Neuronal stem cell (in vitro differentiated cells): ENCODE data around the gene PRDM10.
"Not testable (repeated sequence)": the region's sequence is repeated elsewhere in the genome, so short reads cannot be mapped to it uniquely, and the experiment has no call there.

ENCODE experiments used
- DNase-seq: peaks from one replicate; pipeline ENCODE4 v3.0.0-alpha.2; 2013; ENCODE audit warnings: low spot score
- H2AFZ ChIP-seq: one replicate; pipeline ENCODE4 v1.6.1; 2013; ENCODE audit warnings: mild to moderate bottlenecking, low read length, inconsistent platforms
- H2AK5ac ChIP-seq: 2 replicates; pipeline ENCODE4 v1.6.1; 2013; ENCODE audit warnings: low read depth, mild to moderate bottlenecking, inconsistent platforms, low read length, moderate library complexity, mixed read lengths
- H2BK120ac ChIP-seq: 2 replicates; pipeline ENCODE4 v1.6.1; 2013; ENCODE audit warnings: low read depth, mild to moderate bottlenecking, inconsistent platforms, low read length, moderate library complexity, mixed read lengths
- H2BK12ac ChIP-seq: one replicate; pipeline ENCODE4 v1.6.1; 2013; ENCODE audit warnings: low read length, inconsistent platforms
- H2BK15ac ChIP-seq: 2 replicates; pipeline ENCODE4 v1.6.1; 2013; ENCODE audit warnings: mild to moderate bottlenecking, low read length, inconsistent platforms, mixed read lengths
- H2BK5ac ChIP-seq: one replicate; pipeline ENCODE4 v1.6.1; 2013; ENCODE audit warnings: inconsistent platforms, mild to moderate bottlenecking, low read length, moderate library complexity
- H3K14ac ChIP-seq: one replicate; pipeline ENCODE4 v1.6.1; 2013; ENCODE audit warnings: low read length, inconsistent platforms
- H3K18ac ChIP-seq: 2 replicates; pipeline ENCODE4 v1.6.1; 2013; ENCODE audit warnings: low read length, inconsistent platforms
- H3K23ac ChIP-seq: 2 replicates; pipeline ENCODE4 v1.6.1; 2013; ENCODE audit warnings: low read depth, mild to moderate bottlenecking, mixed read lengths, low read length, inconsistent platforms; ENCODE audit not compliant: poor library complexity
- H3K27ac ChIP-seq: replicated peaks from 3 replicates; pipeline ENCODE4 v1.5.1; 2013; ENCODE audit warnings: low read length, inconsistent platforms
- H3K27me3 ChIP-seq, 3 experiments: 2 replicates each; pipeline ENCODE4 v1.6.1; 2013; ENCODE audit warnings: low read length in 3 of 3, mild to moderate bottlenecking in 2 of 3, inconsistent platforms in 1 of 3, low read depth in 1 of 3, mixed read lengths in 1 of 3, moderate library complexity in 1 of 3; ENCODE audit not compliant: control insufficient read depth in 3 of 3, insufficient read depth in 3 of 3
- H3K36me3 ChIP-seq, 2 donors: replicated peaks in 1 of 2; 2 replicates each; pipeline ENCODE4 v1.6.1; 2013; ENCODE audit warnings: low read length in 2 of 2; ENCODE audit not compliant: control insufficient read depth in 2 of 2, insufficient read depth in 2 of 2
- H3K4ac ChIP-seq: 2 replicates; pipeline ENCODE4 v1.6.1; 2013; ENCODE audit warnings: inconsistent platforms, mild to moderate bottlenecking, low read length, moderate library complexity
- H3K4me1 ChIP-seq, 2 donors: 1 replicate in 1 of 2; 2 replicates in 1 of 2; pipeline ENCODE4 v1.6.1; 2013; ENCODE audit warnings: low read length in 2 of 2, low read depth in 1 of 2; ENCODE audit not compliant: control insufficient read depth in 2 of 2, insufficient read depth in 1 of 2
- H3K4me2 ChIP-seq: one replicate; pipeline ENCODE4 v1.6.1; 2013; ENCODE audit warnings: mild to moderate bottlenecking, low read length, inconsistent platforms; ENCODE audit not compliant: insufficient read depth, poor library complexity, severe bottlenecking
- H3K4me3 ChIP-seq, 2 donors: 2 replicates each; pipeline ENCODE4 v1.5.1; 2013; ENCODE audit warnings: low read length in 2 of 2, mild to moderate bottlenecking in 2 of 2, inconsistent platforms in 1 of 2, moderate library complexity in 1 of 2
- H3K79me1 ChIP-seq: one replicate; pipeline ENCODE4 v1.6.1; 2013; ENCODE audit warnings: low read depth, mild to moderate bottlenecking, inconsistent platforms, low read length, moderate library complexity
- H3K9ac ChIP-seq: one replicate; pipeline ENCODE4 v1.6.1; 2013; ENCODE audit warnings: mild to moderate bottlenecking, low read depth, low read length, inconsistent platforms; ENCODE audit not compliant: poor library complexity
- H3K9me3 ChIP-seq, 2 donors: replicated peaks in 1 of 2; 2 replicates each; pipeline versions ENCODE3 to v1.6.1; 2013; ENCODE audit warnings: low read length in 2 of 2, mild to moderate bottlenecking in 2 of 2, inconsistent platforms in 1 of 2, low read depth in 1 of 2, mixed read lengths in 1 of 2, moderate library complexity in 1 of 2; ENCODE audit not compliant: control insufficient read depth in 2 of 2, insufficient read depth in 1 of 2
- H4K8ac ChIP-seq: one replicate; pipeline ENCODE4 v1.6.1; 2013; ENCODE audit warnings: low read depth, mild to moderate bottlenecking, inconsistent platforms, low read length, moderate library complexity
- H4K91ac ChIP-seq: one replicate; pipeline ENCODE4 v1.6.1; 2013; ENCODE audit warnings: low read length, low read depth, mild to moderate bottlenecking, inconsistent platforms; ENCODE audit not compliant: poor library complexity
- WGBS, 2 donors: extraction: QIAGEN DNeasy Blood & Tissue Kit; methylation state at CpG; one replicate each; pipeline ENCODE4 v1.1.7; 2013; ENCODE audit warnings: missing lambda C conversion rate in 2 of 2, mixed read lengths in 1 of 2; ENCODE audit not compliant: insufficient read length in 2 of 2, insufficient replicate concordance in 1 of 2; ENCODE audit errors: extremely low coverage in 2 of 2; 5-methylcytosine and 5-hydroxymethylcytosine counted together

The PRDM10 gene

DNA sequence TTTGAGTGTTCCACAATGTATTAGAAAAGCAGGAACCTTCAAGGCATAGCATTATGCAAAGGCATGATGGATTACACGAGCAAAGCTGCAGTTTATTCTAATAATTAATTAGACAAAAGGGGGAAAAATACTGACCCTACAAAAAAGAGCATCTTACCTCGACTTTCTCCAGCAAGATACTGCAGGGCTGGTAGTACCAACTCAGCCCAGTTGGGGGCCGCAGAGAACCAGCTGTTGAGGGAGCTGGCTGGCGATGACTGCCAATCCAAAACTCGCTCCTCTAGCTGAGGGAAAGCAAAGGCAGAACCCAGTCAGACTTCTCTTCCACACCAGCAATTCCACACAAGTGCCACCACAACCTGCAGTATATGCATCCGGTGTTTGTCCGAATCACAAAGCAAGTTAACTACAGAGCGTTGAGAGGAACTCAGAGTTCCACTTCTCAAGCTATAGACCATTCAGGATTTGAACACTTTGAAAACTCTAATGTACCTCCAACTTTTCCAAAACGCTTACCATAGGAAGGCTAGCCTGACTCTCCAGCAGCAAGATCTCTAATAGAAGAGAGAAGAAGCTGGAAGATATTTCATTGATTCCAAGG is 121.0 kb downstream of the PRDM10 start:
- Histone ChIP-seq H3K4me3 (no peak overlapping the region), H3K27me3 (no peaks in the 10 kb centered on the region), H2BK120ac (no peak overlapping the region), H3K36me3 (peaks cover 65 to 100% of the 10 kb centered on the region in 2 donors), H3K18ac (no peak overlapping the region), H3K79me1 (no peaks in the 10 kb centered on the region), H2AK5ac (no peak overlapping the region), H3K27ac (no peak overlapping the region), H3K9ac (no peak overlapping the region), H3K9me3 (no peaks in the 10 kb centered on the region), H3K23ac (no peak overlapping the region), H3K4me2 (no peak overlapping the region), H2AFZ (no peak overlapping the region), H2BK5ac (no peak overlapping the region), H3K14ac (no peak overlapping the region), H3K4ac (no peak overlapping the region), H3K4me1 (no peaks in the 10 kb centered on the region), H2BK12ac (no peak overlapping the region), H4K91ac (no peak overlapping the region), H2BK15ac (no peak overlapping the region), H4K8ac (no peak overlapping the region)
- no peak for DNase-seq
- no CpG with 5 or more reads among the region's 9 CpGs for WGBS, 2 donors

DNA sequence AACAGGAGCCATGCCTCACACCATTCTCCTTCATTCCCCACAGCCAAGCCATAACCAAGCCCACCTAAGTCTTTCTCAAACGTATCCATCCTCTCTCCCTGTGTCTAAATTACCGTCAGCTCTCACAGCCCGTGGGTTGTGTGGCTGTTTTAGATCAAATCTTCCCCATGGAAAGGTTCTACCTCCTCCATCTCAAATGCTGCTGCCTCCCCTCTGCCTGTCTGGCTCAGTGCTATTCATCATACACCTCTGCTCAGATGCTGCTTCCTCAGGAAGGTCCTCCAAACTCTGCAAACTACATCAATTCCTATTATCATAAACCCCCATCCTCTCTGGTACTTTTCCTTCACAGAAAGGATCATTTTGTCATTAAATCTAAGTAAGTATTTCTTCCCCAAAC is 122.3 kb downstream of the PRDM10 start:
- no peak overlapping the region for H2BK15ac ChIP-seq

GRCh38 chr11:129871914-129872313 is 130.7 kb downstream of the PRDM10 start:
- Histone ChIP-seq H4K8ac (no peak overlapping the region), H3K79me1 (no peaks in the 10 kb centered on the region), H2AFZ (no peak overlapping the region), H3K4me3 (no peak overlapping the region), H3K9me3 (no peaks in the 10 kb centered on the region), H2AK5ac (no peak overlapping the region), H3K4me2 (no peak overlapping the region), H3K14ac (no peak overlapping the region), H3K27me3 (no peaks in the 10 kb centered on the region), H2BK12ac (no peak overlapping the region), H2BK120ac (no peak overlapping the region), H3K23ac (no peak overlapping the region), H3K9ac (no peak overlapping the region), H4K91ac (no peak overlapping the region), H2BK5ac (no peak overlapping the region), H2BK15ac (no peak overlapping the region), H3K18ac (no peak overlapping the region), H3K27ac (no peak overlapping the region), H3K4me1 (peaks cover 0 to 1% of the 10 kb centered on the region in 2 donors), H3K4ac (no peak overlapping the region), H3K36me3 (peaks cover 57 to 100% of the 10 kb centered on the region in 2 donors)
- no peak for DNase-seq
- WGBS, 2 donors = no CpG with 5 or more reads among the region's 7 CpGs

More for the DNA sequence above, 122.3 kb downstream of the PRDM10 start:
- WGBS, 2 donors = no CpG with 5 or more reads among the region's 3 CpGs
- Histone ChIP-seq H3K9ac (no peak overlapping the region), H2AFZ (no peak overlapping the region), H4K91ac (no peak overlapping the region), H3K23ac (no peak overlapping the region), H3K4me1 (no peaks in the 10 kb centered on the region), H3K36me3 (peaks cover 67 to 100% of the 10 kb centered on the region in 2 donors), H2AK5ac (no peak overlapping the region), H3K9me3 (no peaks in the 10 kb centered on the region), H3K27me3 (no peaks in the 10 kb centered on the region), H3K18ac (no peak overlapping the region), H3K27ac (no peak overlapping the region), H3K4me2 (no peak overlapping the region), H2BK12ac (no peak overlapping the region), H2BK120ac (no peak overlapping the region), H3K79me1 (no peaks in the 10 kb centered on the region), H2BK5ac (no peak overlapping the region), H4K8ac (no peak overlapping the region), H3K4ac (no peak overlapping the region), H3K4me3 (peak overlapping the region in 1 of 2 donors; percentile 42), H3K14ac (no peak overlapping the region)
- no peak for DNase-seq

DNA sequence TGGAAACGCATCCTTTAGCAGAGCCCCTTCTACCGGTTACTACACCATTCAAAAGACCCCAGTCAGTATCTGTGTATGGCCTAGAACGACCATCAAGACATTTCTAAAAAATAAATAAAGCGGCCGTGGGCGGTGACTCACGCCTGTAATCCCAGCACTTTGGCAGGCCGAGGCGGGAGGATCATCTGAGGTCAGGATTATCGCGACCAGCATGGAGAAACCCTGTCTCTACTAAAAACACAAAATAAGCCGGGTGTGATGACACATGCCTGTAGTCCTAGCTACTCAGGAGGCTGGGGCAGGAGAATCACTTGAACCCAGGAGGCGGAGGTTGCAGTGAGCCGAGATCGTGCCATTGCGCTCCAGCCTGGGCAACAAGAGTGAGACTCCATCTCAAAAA is 134.0 kb downstream of the PRDM10 start:
- H3K23ac ChIP-seq, H3K4ac ChIP-seq, H4K8ac ChIP-seq, H2BK12ac ChIP-seq, H4K91ac ChIP-seq, H2AK5ac ChIP-seq, H2BK120ac ChIP-seq, H2BK5ac ChIP-seq, H2BK15ac ChIP-seq, H3K9ac ChIP-seq, H3K14ac ChIP-seq, DNase-seq, H3K9me3 ChIP-seq, H2AFZ ChIP-seq, H3K79me1 ChIP-seq, H3K27me3 ChIP-seq, H3K4me3 ChIP-seq, H3K18ac ChIP-seq, H3K4me2 ChIP-seq, H3K27ac ChIP-seq: not testable (repeated sequence)
- no CpG with 5 or more reads among the region's 16 CpGs for WGBS, 2 donors
- Histone ChIP-seq H3K4me1 (peaks cover 0 to 11% of the 10 kb centered on the region in 2 donors), H3K36me3 (peaks cover 58 to 100% of the 10 kb centered on the region in 2 donors)
